SK-N-SH (cell line): ENCODE data around the gene TOMM22. TPM values are rescaled to one million over a fixed set of nuclear protein-coding genes. Genes with fewer than 3 reads are reported as not detected.

Experiments used
- CTCF ChIA-PET: fragments of 300-600, 350-600 bp; formaldehyde crosslinking; extraction: SDS; loops from one replicate; lab custom pipeline; 2021; lab: Yijun Ruan, JAX
- POLR2A ChIA-PET: fragments of 350-600 bp; sonication (Branson Sonifier 250); formaldehyde crosslinking; extraction: SDS; loops from one replicate; lab custom pipeline; 2020; ENCODE audit warnings: antibody characterized with exemption, inconsistent platforms; lab: Yijun Ruan, JAX
- DNase-seq: peaks from one replicate; pipeline ENCODE4 v3.0.0; 2012
- H2AFZ ChIP-seq: fragments of 200-600 bp; sonication (generic); 2 replicates; pipeline ENCODE4 v1.8.1; 2016; ENCODE audit warnings: antibody characterized with exemption, mild to moderate bottlenecking, low read depth
- H3F3A ChIP-seq: fragments of 200-600 bp; sonication (generic); replicated peaks from 2 replicates; pipeline ENCODE3; 2016; ENCODE audit warnings: antibody characterized with exemption, mild to moderate bottlenecking; ENCODE audit not compliant: insufficient read depth
- H3K27ac ChIP-seq, 2 experiments: fragments of 200-500 bp in 1 of 2; fragments of 200-600 bp in 1 of 2; sonication (Bioruptor generic) in 1 of 2; sonication (generic), shearing (Covaris generic) in 1 of 2; 2 replicates each; pipeline versions ENCODE4 v1.5.1 to v1.6.1; 2014 to 2016; ENCODE audit warnings: low read depth in 2 of 2, inconsistent platforms in 1 of 2, low read length in 1 of 2, mild to moderate bottlenecking in 1 of 2, mixed read lengths in 1 of 2
- H3K27me3 ChIP-seq: fragments of 200-600 bp; sonication (generic), shearing (Covaris generic); 2 replicates; pipeline ENCODE4 v1.6.1; 2016; ENCODE audit warnings: mixed run types; ENCODE audit not compliant: insufficient read depth
- H3K36me3 ChIP-seq, 2 experiments: fragments of 200-500 bp in 1 of 2; fragments of 200-600 bp in 1 of 2; sonication (Bioruptor generic) in 1 of 2; sonication (generic) in 1 of 2; replicated peaks in 1 of 2; 2 replicates each; pipeline versions ENCODE3 to v1.5.1; 2014 to 2016; ENCODE audit warnings: low read length in 1 of 2, mild to moderate bottlenecking in 1 of 2; ENCODE audit not compliant: insufficient read depth in 2 of 2, control insufficient read depth in 1 of 2
- H3K4me1 ChIP-seq, 2 experiments: fragments of 200-500 bp in 1 of 2; fragments of 200-600 bp in 1 of 2; sonication (Bioruptor generic) in 1 of 2; sonication (generic), shearing (Covaris generic) in 1 of 2; 2 replicates each; pipeline versions ENCODE4 v1.5.1 to v1.6.1; 2014 to 2016; ENCODE audit warnings: low read depth in 1 of 2, low read length in 1 of 2, mixed run types in 1 of 2; ENCODE audit not compliant: insufficient read depth in 2 of 2, control insufficient read depth in 1 of 2
- H3K4me2 ChIP-seq: fragments of 200-600 bp; sonication (generic), shearing (Covaris generic); 2 replicates; pipeline ENCODE4 v1.6.1; 2017; ENCODE audit warnings: mixed run types
- H3K4me3 ChIP-seq, 2 experiments: fragments of 200-500 bp in 1 of 2; fragments of 200-600 bp in 1 of 2; sonication (Bioruptor generic) in 1 of 2; sonication (generic), shearing (Covaris generic) in 1 of 2; 2 replicates each; pipeline versions ENCODE4 v1.5.1 to v1.8.1; 2014 to 2016; ENCODE audit warnings: low read depth in 2 of 2, inconsistent platforms in 1 of 2, low read length in 1 of 2, mild to moderate bottlenecking in 1 of 2, mixed read lengths in 1 of 2, moderate library complexity in 1 of 2
- H3K79me2 ChIP-seq: fragments of 200-600 bp; sonication (generic); 2 replicates; pipeline ENCODE4 v1.8.1; 2017; ENCODE audit warnings: mild to moderate bottlenecking; ENCODE audit not compliant: insufficient read depth
- H3K9ac ChIP-seq: fragments of 200-600 bp; sonication (generic); 2 replicates; pipeline ENCODE4 v1.6.1; 2017; ENCODE audit warnings: mixed run types
- H3K9me2 ChIP-seq: fragments of 200-600 bp; sonication (generic); 2 replicates; pipeline ENCODE4 v1.6.1; 2017; ENCODE audit warnings: mixed run types
- H3K9me3 ChIP-seq: fragments of 200-600 bp; sonication (generic); 2 replicates; pipeline ENCODE4 v1.6.1; 2017; ENCODE audit warnings: mixed run types, mild to moderate bottlenecking, moderate library complexity
- H4K20me1 ChIP-seq: fragments of 200-600 bp; sonication (generic); 2 replicates; pipeline ENCODE4 v1.6.1; 2017; ENCODE audit warnings: mild to moderate bottlenecking, mixed run types; ENCODE audit not compliant: insufficient read depth
- CHD2 ChIP-seq: fragments of 150-350 bp; IDR thresholded peaks from 2 replicates; pipeline ENCODE4 v1.6.1; 2018; ENCODE audit warnings: low read length; ENCODE audit not compliant: partially characterized antibody
- JUND ChIP-seq: IDR thresholded peaks from 2 replicates; pipeline ENCODE4 v1.4.0; 2012
- MXI1 ChIP-seq: IDR thresholded peaks from 2 replicates; pipeline ENCODE4 v1.6.1; 2012; ENCODE audit warnings: mild to moderate bottlenecking, low read depth, low read length, improper control_type of control experiment
- REST ChIP-seq: IDR thresholded peaks from 2 replicates; pipeline ENCODE4 v1.6.1; 2012; ENCODE audit warnings: mild to moderate bottlenecking, low read depth, low read length, moderate library complexity
- RXRA ChIP-seq: IDR thresholded peaks from 2 replicates; pipeline ENCODE4 v1.4.0; 2012; ENCODE audit warnings: low read depth, mild to moderate bottlenecking, borderline replicate concordance
- YY1 ChIP-seq: IDR thresholded peaks from 2 replicates; pipeline ENCODE4 v1.4.0; 2012; ENCODE audit warnings: low read depth, mild to moderate bottlenecking
- WGBS: methylation state at CpG from one replicate; pipeline ENCODE4 v1.1.6; 2017; ENCODE audit warnings: low lambda C conversion rate; 5-methylcytosine and 5-hydroxymethylcytosine counted together
- polyA plus RNA-seq, 3 experiments: library from polyadenylated mRNA; depleted of rRNA; stranded (reverse); fragments of >200 nt; gene quantifications; 2 replicates each; pipeline ENCODE4 v1.2.3, GENCODE V29; 2012

TOMM22 gene
- polyA plus RNA-seq, 1 of the 3 experiments (the other 2 are of a cell fraction), result 33.1 TPM

GRCh38 chr22:38638216-38638615 lies 43.5 kb upstream of the TOMM22 start:
- H3K36me3 ChIP-seq, result peaks cover 0 to 3% of the 10 kb centered on the region in 2 experiments
- H3K4me2 ChIP-seq, result no peak overlapping the region
- no peak overlapping the region for H3K4me3 ChIP-seq
- no peaks in the 10 kb centered on the region for H3K9me2 ChIP-seq
- H3F3A ChIP-seq, result no peaks in the 10 kb centered on the region
- CTCF ChIA-PET, result interaction anchor here (1.2 kb wide), 1 partner anchor 586 kb away, joined by 4 read pairs; no protein-coding TSS in a partner anchor
- no peak for DNase-seq
- H3K79me2 ChIP-seq, result no peaks in the 10 kb centered on the region
- H3K27ac ChIP-seq, result no peak overlapping the region
- 100% methylated on average over 1 of the region's 2 CpGs for WGBS
- no peaks in the 10 kb centered on the region for H3K27me3 ChIP-seq
- no peaks in the 10 kb centered on the region for H3K9me3 ChIP-seq
- H3K9ac ChIP-seq, result no peak overlapping the region
- H3K4me1 ChIP-seq, result no peaks in the 10 kb centered on the region
- TF ChIP-seq REST (no peak), RXRA (no peak), JUND (no peak), CHD2 (no peak), YY1 (no peak)
- TF ChIP-seq, all 33 proteins: peak for 0
- no peak overlapping the region for H2AFZ ChIP-seq
- H4K20me1 ChIP-seq, result no peaks in the 10 kb centered on the region
- POLR2A ChIA-PET, result no interaction called here

- ChIA-PET POLR2A (no interaction called here), CTCF (no interaction called here)
- H3K36me3 ChIP-seq, result peaks cover 0 to 3% of the 10 kb centered on the region in 2 experiments
Observed at GRCh38 chr22:38638728-38639127, 43.0 kb upstream of the TOMM22 start.

More at GRCh38 chr22:38638728-38639127, 43.0 kb upstream of the TOMM22 start:
- Histone ChIP-seq H3K27ac (no peak overlapping the region), H3K9me2 (no peaks in the 10 kb centered on the region), H3K27me3 (no peaks in the 10 kb centered on the region), H3F3A (no peaks in the 10 kb centered on the region), H3K9ac (no peak overlapping the region), H3K79me2 (no peaks in the 10 kb centered on the region), H3K4me3 (no peak overlapping the region), H3K4me1 (no peaks in the 10 kb centered on the region), H4K20me1 (no peaks in the 10 kb centered on the region), H3K9me3 (no peaks in the 10 kb centered on the region), H3K4me2 (no peak overlapping the region), H2AFZ (no peak overlapping the region)
- TF ChIP-seq REST (no peak), MXI1 (no peak), JUND (no peak), CHD2 (no peak)
- 83% methylated on average over 3 of the region's 3 CpGs for WGBS
- DNase-seq, result no peak
